Kasumi-1 (cell line): ENCODE results near the gene PEAR1.

Source experiments
- DNase-seq, 2 experiments: peaks; one replicate each; lab custom pipeline; 2025; lab: John Stamatoyannopoulos, UW

Gene PEAR1

DNA sequence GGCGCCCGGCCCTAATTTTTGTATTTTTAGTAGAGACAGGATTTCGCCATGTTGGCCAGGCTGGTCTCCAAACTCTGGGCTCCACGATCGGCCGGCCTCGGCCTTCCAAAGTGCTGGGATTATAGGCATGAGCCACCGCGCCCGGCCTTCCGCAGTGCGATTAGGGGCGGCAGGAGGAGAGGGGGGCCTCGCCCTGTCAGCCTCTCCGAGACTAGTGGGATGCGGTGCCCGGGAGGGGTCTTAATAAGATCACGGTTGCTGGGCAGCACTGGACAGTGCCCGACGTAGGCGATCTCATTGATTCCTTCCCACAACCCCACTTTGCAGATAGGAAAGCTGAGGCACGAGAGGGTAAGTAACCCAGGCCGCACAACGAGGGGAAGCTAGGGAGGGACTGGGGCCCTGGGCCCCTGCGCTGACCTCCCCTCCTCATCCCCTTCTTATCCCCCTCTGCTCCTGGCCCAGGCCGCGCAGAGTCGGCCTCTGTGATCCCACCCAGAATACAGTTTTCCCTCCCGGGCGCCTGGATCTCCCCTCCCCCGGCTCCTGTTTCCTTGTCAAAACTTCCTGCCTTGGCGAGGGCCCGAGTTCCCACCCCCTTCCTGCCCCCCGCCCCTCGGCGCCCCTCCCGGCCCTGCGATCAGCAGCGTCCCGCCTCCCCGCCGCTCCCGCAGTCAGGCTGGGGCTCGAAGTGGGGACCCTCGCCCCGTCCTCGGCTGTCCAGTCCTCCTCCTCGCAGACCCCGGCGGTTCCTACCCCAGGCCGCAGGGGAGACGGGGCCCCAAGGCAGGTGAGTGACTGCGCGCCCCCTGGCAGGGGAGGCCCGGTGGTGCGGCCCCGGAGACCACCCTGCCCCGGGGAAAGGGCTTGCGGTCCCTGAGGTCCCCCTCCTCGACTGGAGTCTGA lies at the start of gene PEAR1:
Gene PEAR1 (plus strand): TSS at position 671 of the 906 bp plus-strand sequence. CDS start 10,209 bp downstream, outside the sequence.
- no peak for DNase-seq

GRCh38 chr1:156844102-156844501 lies 49.4 kb upstream of the PEAR1 start:
- DNase-seq: no peak

DNA sequence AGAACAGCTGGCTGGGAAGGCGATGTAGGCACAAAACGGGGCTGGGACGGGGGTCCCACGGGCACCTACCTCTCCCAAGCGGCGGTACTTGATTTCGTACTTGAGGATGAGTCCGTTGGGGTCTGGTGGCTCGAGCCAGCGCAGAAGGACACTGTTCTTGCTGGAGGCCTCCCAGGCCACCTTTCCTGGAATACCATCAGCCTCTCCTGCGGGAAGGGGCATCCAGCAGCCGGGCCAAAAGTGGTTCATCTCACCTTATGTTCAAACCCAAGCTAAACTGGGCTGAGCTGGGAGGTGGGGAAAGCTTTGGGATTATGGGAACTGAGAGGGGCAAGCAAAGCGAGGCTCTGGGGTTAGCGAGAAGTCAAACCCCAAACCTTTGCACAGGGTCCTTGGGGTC lies 48.9 kb upstream of the PEAR1 start:
- no peak for DNase-seq

GRCh38 chr1:156845055-156845952 lies 48.2 kb upstream of the PEAR1 start:
- no peak for DNase-seq

DNA sequence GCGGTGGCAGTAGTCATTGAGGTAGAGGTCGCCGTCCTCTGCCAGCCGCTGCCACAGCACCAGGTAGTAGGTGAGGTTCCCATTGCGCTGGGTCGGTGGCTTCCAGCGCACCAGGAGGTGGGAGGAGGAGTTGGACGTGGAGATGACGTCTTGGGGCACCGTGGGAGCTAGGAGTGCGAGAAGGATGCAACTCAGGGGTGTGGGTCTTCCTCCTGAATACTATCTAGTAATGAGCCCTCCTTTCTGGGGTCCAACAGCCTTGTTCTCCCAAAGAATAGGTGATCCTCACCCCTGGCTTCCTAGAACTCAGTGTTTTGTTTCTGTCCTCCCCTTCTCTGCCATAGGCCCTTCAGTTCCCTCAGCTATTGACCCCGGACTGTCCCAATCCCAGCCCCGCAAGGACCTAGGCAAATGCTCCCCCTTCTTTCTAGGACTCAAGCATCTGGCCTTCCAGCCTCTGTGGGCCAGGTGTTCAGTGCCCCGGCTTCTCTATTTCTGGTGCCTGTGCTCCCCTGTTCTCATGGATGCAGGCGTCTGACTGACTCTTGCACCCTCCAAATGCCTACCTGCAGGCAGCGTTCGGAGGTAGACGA lies 47.5 kb upstream of the PEAR1 start:
- DNase-seq: no peak

- DNase-seq: no peak
These were observed 46.9 kb upstream of the PEAR1 start for GRCh38 chr1:156846643-156847042.

GRCh38 chr1:156847591-156848460 lies 45.7 kb upstream of the PEAR1 start:
- DNase-seq: no peak

GRCh38 chr1:156848461-156849150 lies 44.9 kb upstream of the PEAR1 start:
- no peak for DNase-seq

- DNase-seq: no peak
These were observed 44.4 kb upstream of the PEAR1 start for GRCh38 chr1:156849151-156849496.

DNA sequence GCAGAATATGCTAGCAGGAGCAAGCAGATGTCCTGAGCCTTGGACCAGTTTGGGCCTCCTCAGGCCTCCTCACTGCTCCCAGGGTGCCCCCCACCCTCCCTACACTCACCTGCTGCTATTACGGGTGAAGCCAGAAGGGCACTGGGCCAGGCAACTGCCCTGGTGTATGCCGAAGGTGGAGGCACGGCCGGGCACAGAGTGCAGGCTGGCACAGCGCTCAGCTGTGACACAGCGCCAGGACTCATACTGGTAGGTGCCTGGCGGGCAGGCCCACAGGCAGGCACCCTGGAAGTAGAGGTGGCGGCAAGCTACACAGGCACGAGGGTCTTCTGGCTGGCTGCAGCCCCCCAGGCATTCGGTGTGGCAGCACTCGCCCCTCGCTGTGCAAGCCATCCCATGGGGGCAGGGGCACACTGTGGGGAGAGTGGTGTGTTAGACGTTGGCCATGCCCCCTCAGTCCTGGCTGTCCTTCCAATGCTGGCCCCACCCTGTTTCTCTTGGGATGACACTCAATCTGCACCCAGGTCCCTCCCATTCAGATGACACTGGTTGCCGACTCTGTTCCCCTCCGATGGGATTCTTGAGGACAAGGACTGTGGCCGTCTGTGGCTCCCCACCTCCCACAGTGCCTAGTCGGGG lies 41.6 kb upstream of the PEAR1 start:
- no peak for DNase-seq

- no peak for DNase-seq
These were observed 41.1 kb upstream of the PEAR1 start for GRCh38 chr1:156852418-156852874.

GRCh38 chr1:156853761-156854160 lies 39.8 kb upstream of the PEAR1 start:
- no peak for DNase-seq

GRCh38 chr1:156854634-156855033 lies 38.9 kb upstream of the PEAR1 start:
- no peak for DNase-seq

GRCh38 chr1:156856282-156856785 lies 37.2 kb upstream of the PEAR1 start:
- no peak for DNase-seq

GRCh38 chr1:156857532-156857931 lies 36.0 kb upstream of the PEAR1 start:
- DNase-seq: no peak

DNA sequence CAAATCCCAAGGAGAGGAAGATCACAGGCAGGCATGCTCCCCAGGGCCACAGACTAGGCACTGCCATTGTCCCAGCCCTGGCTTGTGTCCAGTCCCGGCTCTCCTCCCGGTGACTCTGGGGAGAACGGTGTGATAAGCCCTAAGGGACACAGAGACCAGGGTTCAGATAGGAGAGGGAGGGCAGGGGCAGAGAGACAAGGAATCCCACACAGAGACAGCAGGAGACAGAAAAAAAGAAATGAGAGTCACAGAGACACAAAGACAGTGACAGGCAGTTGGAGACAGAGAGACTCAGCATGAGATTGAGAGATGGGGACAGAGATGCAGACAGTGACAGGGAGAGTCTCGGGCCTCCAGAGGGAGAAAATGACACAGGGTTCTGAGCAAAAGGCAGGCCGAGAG lies 35.0 kb upstream of the PEAR1 start:
- no peak for DNase-seq

- no peak for DNase-seq
These were observed 34.5 kb upstream of the PEAR1 start, which contains the start of gene INSRR for GRCh38 chr1:156858959-156859522. INSRR (minus strand) TSS chr1:156859117; CDS start chr1:156858621, 496 bp downstream.

DNA sequence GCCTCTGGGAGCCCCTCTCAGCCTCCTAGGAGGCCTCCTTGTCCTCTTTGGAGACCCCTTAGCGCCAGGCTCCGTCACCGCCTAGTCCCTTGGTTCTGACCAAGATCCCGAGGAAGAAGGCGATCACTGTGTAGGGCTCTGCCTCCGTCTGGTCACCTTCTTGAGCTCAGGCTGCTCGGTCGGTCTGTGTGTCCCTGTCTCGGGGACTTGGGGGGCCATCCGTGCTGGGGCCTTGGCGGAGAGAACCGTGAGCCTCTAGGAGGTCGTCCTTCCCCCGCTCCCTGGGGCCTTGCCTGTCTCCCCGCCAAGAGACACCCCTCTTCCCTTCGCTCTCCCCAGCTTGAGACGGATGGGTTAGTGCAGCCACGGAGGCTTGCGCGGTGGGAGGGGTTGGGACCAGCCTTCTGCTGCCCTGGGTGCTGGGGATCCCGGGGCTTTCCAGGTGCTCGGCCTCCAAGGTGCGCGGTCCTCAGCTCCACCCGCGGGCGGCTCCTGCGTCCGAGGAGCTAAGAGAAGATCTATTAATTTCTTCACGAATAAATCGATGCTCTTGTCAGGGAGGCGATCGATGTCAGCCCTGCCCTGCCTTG lies 33.9 kb upstream of the PEAR1 start:
- no peak for DNase-seq

GRCh38 chr1:156860113-156860627 lies 33.3 kb upstream of the PEAR1 start:
- DNase-seq: peak; percentile 19 to 39
